IPS-15b (cell line): ENCODE results near the gene LIN28A.
A peak's percentile ranks its signal among the peaks of the same experiment; 100 is the strongest.

ENCODE experiments used
- H3K27me3 ChIP-seq: one replicate; pipeline ENCODE4 v1.6.1; 2013; ENCODE audit warnings: low read length; ENCODE audit not compliant: control insufficient read depth, insufficient read depth
- H3K36me3 ChIP-seq: one replicate; pipeline ENCODE4 v1.6.1; 2013; ENCODE audit warnings: low read length; ENCODE audit not compliant: control insufficient read depth, insufficient read depth
- H3K4me1 ChIP-seq: one replicate; pipeline ENCODE4 v1.6.1; 2013; ENCODE audit warnings: mild to moderate bottlenecking, low read length; ENCODE audit not compliant: control insufficient read depth, insufficient read depth
- H3K4me3 ChIP-seq: one replicate; pipeline ENCODE4 v1.5.1; 2013; ENCODE audit warnings: low read depth, low read length
- H3K9ac ChIP-seq: one replicate; pipeline ENCODE4 v1.6.1; 2013; ENCODE audit warnings: low read depth, mild to moderate bottlenecking, low read length
- H3K9me3 ChIP-seq: one replicate; pipeline ENCODE4 v1.6.1; 2013; ENCODE audit warnings: mild to moderate bottlenecking, low read length; ENCODE audit not compliant: control insufficient read depth, insufficient read depth

LIN28A gene

GRCh38 chr1:26452459-26453183 lies 42.0 kb downstream of the LIN28A start:
- Histone ChIP-seq H3K9me3 (no peaks in the 10 kb centered on the region), H3K27me3 (no peaks in the 10 kb centered on the region), H3K4me3 (no peak overlapping the region), H3K4me1 (no peaks in the 10 kb centered on the region), H3K9ac (no peak overlapping the region), H3K36me3 (peaks cover 15% of the 10 kb centered on the region)

- no peaks in the 10 kb centered on the region for H3K27me3 ChIP-seq
- no peak overlapping the region for H3K4me3 ChIP-seq
- H3K4me1 ChIP-seq = no peaks in the 10 kb centered on the region
- H3K36me3 ChIP-seq = peaks cover 17% of the 10 kb centered on the region
- H3K9me3 ChIP-seq = no peaks in the 10 kb centered on the region
- no peak overlapping the region for H3K9ac ChIP-seq
These were observed 48.5 kb downstream of the LIN28A start for GRCh38 chr1:26459148-26459547.

GRCh38 chr1:26459573-26460031 lies 49.0 kb downstream of the LIN28A start:
- Histone ChIP-seq H3K4me1 (no peaks in the 10 kb centered on the region), H3K9me3 (no peaks in the 10 kb centered on the region), H3K9ac (no peak overlapping the region), H3K4me3 (no peak overlapping the region), H3K27me3 (no peaks in the 10 kb centered on the region), H3K36me3 (peaks cover 18% of the 10 kb centered on the region)

- H3K27me3 ChIP-seq = no peaks in the 10 kb centered on the region
- H3K4me1 ChIP-seq = peaks cover 11% of the 10 kb centered on the region
- no peak overlapping the region for H3K9ac ChIP-seq
- peaks cover 34% of the 10 kb centered on the region for H3K36me3 ChIP-seq
- no peaks in the 10 kb centered on the region for H3K9me3 ChIP-seq
- H3K4me3 ChIP-seq = no peak overlapping the region
These were observed 58.3 kb downstream of the LIN28A start for GRCh38 chr1:26468911-26469310.

- Histone ChIP-seq H3K4me1 (peaks cover 14% of the 10 kb centered on the region), H3K9ac (no peak overlapping the region), H3K4me3 (no peak overlapping the region), H3K27me3 (no peaks in the 10 kb centered on the region), H3K9me3 (no peaks in the 10 kb centered on the region), H3K36me3 (peaks cover 39% of the 10 kb centered on the region)
These were observed 58.9 kb downstream of the LIN28A start for GRCh38 chr1:26469558-26469957.

- Histone ChIP-seq H3K9ac (no peak overlapping the region), H3K36me3 (peaks cover 37% of the 10 kb centered on the region)
These were observed 60.4 kb downstream of the LIN28A start for GRCh38 chr1:26470878-26471497.

GRCh38 chr1:26471498-26472319 lies 61.1 kb downstream of the LIN28A start:
- peaks cover 16% of the 10 kb centered on the region for H3K4me1 ChIP-seq
- peak overlapping the region; percentile 41 for H3K9ac ChIP-seq
- peaks cover 35% of the 10 kb centered on the region for H3K36me3 ChIP-seq
- H3K4me3 ChIP-seq = peak overlapping the region; percentile 80
- no peaks in the 10 kb centered on the region for H3K27me3 ChIP-seq
- no peaks in the 10 kb centered on the region for H3K9me3 ChIP-seq

More at GRCh38 chr1:26470878-26471497, 60.4 kb downstream of the LIN28A start:
- Histone ChIP-seq H3K9me3 (no peaks in the 10 kb centered on the region), H3K4me1 (peaks cover 16% of the 10 kb centered on the region), H3K4me3 (peak overlapping the region; percentile 80), H3K27me3 (no peaks in the 10 kb centered on the region)

GRCh38 chr1:26472320-26472900 lies 61.8 kb downstream of the LIN28A start, which contains the start of gene HMGN2:
Gene HMGN2, plus strand, starts transcription at chr1:26472440. Its CDS starts 173 bp downstream, at chr1:26472613.
- Histone ChIP-seq H3K4me3 (peak within 1 kb of the TSS; percentile 80), H3K9me3 (no peaks in the 10 kb centered on the region), H3K9ac (peak within 1 kb of the TSS; percentile 83), H3K36me3 (peaks cover 33% of the 10 kb centered on the region), H3K4me1 (peaks cover 16% of the 10 kb centered on the region), H3K27me3 (no peaks in the 10 kb centered on the region)

GRCh38 chr1:26472901-26473845 lies 62.6 kb downstream of the LIN28A start:
- Histone ChIP-seq H3K4me1 (peaks cover 16% of the 10 kb centered on the region), H3K4me3 (peak overlapping the region; percentile 80), H3K36me3 (peaks cover 33% of the 10 kb centered on the region), H3K9me3 (no peaks in the 10 kb centered on the region), H3K9ac (no peak overlapping the region), H3K27me3 (no peaks in the 10 kb centered on the region)

- peaks cover 16% of the 10 kb centered on the region for H3K4me1 ChIP-seq
- H3K4me3 ChIP-seq = no peak overlapping the region
- H3K36me3 ChIP-seq = peaks cover 27% of the 10 kb centered on the region
- H3K9ac ChIP-seq = no peak overlapping the region
- no peaks in the 10 kb centered on the region for H3K9me3 ChIP-seq
- no peaks in the 10 kb centered on the region for H3K27me3 ChIP-seq
These were observed 64.2 kb downstream of the LIN28A start for GRCh38 chr1:26474818-26475217.
